ENCODE measurements around the gene ASF1A. TPM values are rescaled to one million over a fixed set of nuclear protein-coding genes. Genes with fewer than 3 reads are reported as not detected.

Gene ASF1A
- total RNA-seq, 1 donor from 2014 or later: 24.9 TPM

GRCh38 chr6:118952683-118953082 is 58.7 kb downstream of the ASF1A start:
- H3K9me3 Mint-ChIP-seq (ENCODE audit: unreplicated experiment): no peaks in the 10 kb centered on the region
- no peak for DNase-seq (ENCODE audit: extremely low spot score, unreplicated experiment)
- H3K27ac Mint-ChIP-seq (ENCODE audit: unreplicated experiment): no peak overlapping the region
- no peak overlapping the region for H3K4me3 Mint-ChIP-seq (ENCODE audit: unreplicated experiment)
- no peaks in the 10 kb centered on the region for H3K4me1 Mint-ChIP-seq (ENCODE audit: unreplicated experiment)
- TF ChIP-seq, protein P1, sequence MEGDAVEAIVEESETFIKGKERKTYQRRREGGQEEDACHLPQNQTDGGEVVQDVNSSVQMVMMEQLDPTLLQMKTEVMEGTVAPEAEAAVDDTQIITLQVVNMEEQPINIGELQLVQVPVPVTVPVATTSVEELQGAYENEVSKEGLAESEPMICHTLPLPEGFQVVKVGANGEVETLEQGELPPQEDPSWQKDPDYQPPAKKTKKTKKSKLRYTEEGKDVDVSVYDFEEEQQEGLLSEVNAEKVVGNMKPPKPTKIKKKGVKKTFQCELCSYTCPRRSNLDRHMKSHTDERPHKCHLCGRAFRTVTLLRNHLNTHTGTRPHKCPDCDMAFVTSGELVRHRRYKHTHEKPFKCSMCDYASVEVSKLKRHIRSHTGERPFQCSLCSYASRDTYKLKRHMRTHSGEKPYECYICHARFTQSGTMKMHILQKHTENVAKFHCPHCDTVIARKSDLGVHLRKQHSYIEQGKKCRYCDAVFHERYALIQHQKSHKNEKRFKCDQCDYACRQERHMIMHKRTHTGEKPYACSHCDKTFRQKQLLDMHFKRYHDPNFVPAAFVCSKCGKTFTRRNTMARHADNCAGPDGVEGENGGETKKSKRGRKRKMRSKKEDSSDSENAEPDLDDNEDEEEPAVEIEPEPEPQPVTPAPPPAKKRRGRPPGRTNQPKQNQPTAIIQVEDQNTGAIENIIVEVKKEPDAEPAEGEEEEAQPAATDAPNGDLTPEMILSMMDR (IDR thresholded peaks at IDR 0.05): no peak
- H3K36me3 Mint-ChIP-seq (ENCODE audit: unreplicated experiment): no peaks in the 10 kb centered on the region
- H3K27me3 Mint-ChIP-seq (ENCODE audit: unreplicated experiment): no peaks in the 10 kb centered on the region

DNA sequence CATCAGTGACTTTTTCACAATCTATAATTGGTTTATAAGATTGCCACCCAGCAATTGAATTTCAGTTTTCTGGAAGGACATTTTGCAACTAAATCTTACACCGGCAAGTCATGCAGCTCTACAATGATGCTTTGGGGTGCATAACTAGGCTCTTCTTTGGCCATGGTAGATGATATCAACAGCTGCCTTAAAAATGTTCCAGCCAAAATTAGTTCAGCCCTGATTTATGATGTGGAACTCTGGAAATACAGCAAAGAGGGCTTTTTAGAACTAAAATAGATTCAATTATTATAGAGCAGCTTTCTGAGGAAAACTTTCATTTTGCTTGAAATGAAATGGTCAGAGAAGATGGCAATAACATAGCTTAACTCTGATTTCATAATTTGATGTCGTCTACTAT is 59.4 kb downstream of the ASF1A start:
- no peaks in the 10 kb centered on the region for H3K36me3 Mint-ChIP-seq (ENCODE audit: unreplicated experiment)
- H3K4me3 Mint-ChIP-seq (ENCODE audit: unreplicated experiment): no peak overlapping the region
- H3K4me1 Mint-ChIP-seq (ENCODE audit: unreplicated experiment): no peaks in the 10 kb centered on the region
- no peaks in the 10 kb centered on the region for H3K27me3 Mint-ChIP-seq (ENCODE audit: unreplicated experiment)
- TF ChIP-seq, protein P1 (IDR thresholded peaks at IDR 0.05): no peak
- no peak for DNase-seq (ENCODE audit: extremely low spot score, unreplicated experiment)
- H3K27ac Mint-ChIP-seq (ENCODE audit: unreplicated experiment): no peak overlapping the region
- H3K9me3 Mint-ChIP-seq (ENCODE audit: unreplicated experiment): no peaks in the 10 kb centered on the region

Other genes starting within 250 kb of the ASF1A start
- 10.4 and 10.6 TPM in 2 replicates for gene CEP85L, start 242.6 kb upstream of the ASF1A start, total RNA-seq
- 15.6 and 18.6 TPM in 2 replicates for gene MCM9, start 41.0 kb downstream of the ASF1A start, total RNA-seq
- gene FAM184A, start 184.5 kb downstream of the ASF1A start, total RNA-seq: 0.50 and 0.59 TPM in 2 replicates

Measured in osteocyte (in vitro differentiated cells).